Ishikawa (cell line): ENCODE results near the gene TOR1A.

Source experiments
- CEBPB ChIP-seq: IDR thresholded peaks from 2 replicates; pipeline ENCODE4 v1.6.1; 2012
- CREB1 ChIP-seq: IDR thresholded peaks from 2 replicates; pipeline ENCODE4 v1.6.1; 2012; ENCODE audit warnings: low read depth
- EGR1 ChIP-seq: IDR thresholded peaks from 2 replicates; pipeline ENCODE4 v1.6.1; 2012
- EP300 ChIP-seq: IDR thresholded peaks from 2 replicates; pipeline ENCODE4 v1.6.1; 2012; ENCODE audit warnings: borderline replicate concordance
- FOXM1 ChIP-seq: IDR thresholded peaks from 2 replicates; pipeline ENCODE4 v1.6.1; 2012; ENCODE audit warnings: low read depth, borderline replicate concordance
- NFIC ChIP-seq: IDR thresholded peaks from 2 replicates; pipeline ENCODE4 v1.6.1; 2012
- RAD21 ChIP-seq: IDR thresholded peaks from 2 replicates; pipeline ENCODE4 v1.6.1; 2012; ENCODE audit warnings: low read depth
- TAF1 ChIP-seq: IDR thresholded peaks from 2 replicates; pipeline ENCODE4 v1.6.1; 2012; ENCODE audit warnings: low read depth, mild to moderate bottlenecking
- TCF12 ChIP-seq: IDR thresholded peaks from 2 replicates; pipeline ENCODE4 v1.6.1; 2012; ENCODE audit warnings: low read depth
- TEAD4 ChIP-seq: IDR thresholded peaks from 2 replicates; pipeline ENCODE4 v1.6.1; 2012
- YY1 ChIP-seq: IDR thresholded peaks from 2 replicates; pipeline ENCODE4 v1.6.1; 2012; ENCODE audit warnings: low read depth
- ZBTB7A ChIP-seq: IDR thresholded peaks from 2 replicates; pipeline ENCODE4 v1.6.1; 2012; ENCODE audit warnings: low read depth
- TF ChIP-seq, protein P1 (sequence below): IDR thresholded peaks from 2 replicates; pipeline ENCODE4 v1.6.1; 2012
- TF ChIP-seq, protein P2 (sequence below): IDR thresholded peaks from 2 replicates; pipeline ENCODE4 v1.6.1; 2012; ENCODE audit warnings: low read depth, mild to moderate bottlenecking
- TF ChIP-seq, protein P3 (sequence below): IDR thresholded peaks from 2 replicates; pipeline ENCODE4 v1.6.1; 2012

Gene TOR1A

DNA sequence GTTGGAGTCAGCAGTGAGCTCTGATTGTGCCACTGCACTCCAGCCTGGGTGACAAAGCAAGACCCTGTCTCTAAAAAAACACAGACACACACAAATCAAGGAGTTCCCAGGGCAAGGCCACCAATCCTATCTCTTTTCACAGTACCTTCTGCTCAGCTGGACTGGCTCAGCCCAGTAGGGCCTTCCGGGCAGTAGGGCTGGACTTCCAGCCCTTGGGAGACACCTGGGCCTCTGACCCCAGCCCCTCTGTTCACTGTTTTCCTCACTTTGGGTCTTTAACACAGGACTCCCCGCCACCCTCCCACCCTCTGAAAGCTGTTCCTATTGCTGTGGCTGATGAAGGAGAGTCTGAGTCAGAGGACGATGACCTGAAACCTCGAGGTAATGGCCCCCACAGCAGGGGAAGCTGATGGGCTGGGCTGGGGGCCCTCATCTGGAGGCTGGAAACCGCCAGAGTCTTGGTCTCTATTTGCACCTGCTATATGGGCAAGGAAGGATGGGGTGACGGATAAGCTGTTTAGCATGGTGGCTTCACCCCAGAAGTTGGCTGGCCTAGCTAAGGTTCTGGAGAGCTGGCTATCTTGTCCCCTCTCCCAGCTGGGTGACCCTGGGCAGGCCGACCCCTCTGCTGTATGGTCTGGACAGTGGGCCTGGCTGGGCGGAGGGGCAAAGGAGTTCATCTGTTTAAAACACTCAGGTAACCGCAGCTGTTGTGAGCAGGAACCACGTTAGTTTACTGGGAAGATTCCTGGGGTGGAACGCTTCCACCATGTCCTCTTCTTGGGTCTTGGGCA, 36.9 kb upstream of the TOR1A start:
- no peak for TF ChIP-seq ZBTB7A
- TF ChIP-seq CREB1, result no peak
- TF ChIP-seq EGR1, result no peak
- no peak for TF ChIP-seq TAF1
- TF ChIP-seq, protein P1, sequence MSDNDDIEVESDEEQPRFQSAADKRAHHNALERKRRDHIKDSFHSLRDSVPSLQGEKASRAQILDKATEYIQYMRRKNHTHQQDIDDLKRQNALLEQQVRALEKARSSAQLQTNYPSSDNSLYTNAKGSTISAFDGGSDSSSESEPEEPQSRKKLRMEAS, result no peak
- TF ChIP-seq RAD21, result no peak
- no peak for TF ChIP-seq TEAD4
- TF ChIP-seq TCF12, result no peak
- TF ChIP-seq YY1, result no peak
- no peak for TF ChIP-seq EP300
- TF ChIP-seq, protein P2, sequence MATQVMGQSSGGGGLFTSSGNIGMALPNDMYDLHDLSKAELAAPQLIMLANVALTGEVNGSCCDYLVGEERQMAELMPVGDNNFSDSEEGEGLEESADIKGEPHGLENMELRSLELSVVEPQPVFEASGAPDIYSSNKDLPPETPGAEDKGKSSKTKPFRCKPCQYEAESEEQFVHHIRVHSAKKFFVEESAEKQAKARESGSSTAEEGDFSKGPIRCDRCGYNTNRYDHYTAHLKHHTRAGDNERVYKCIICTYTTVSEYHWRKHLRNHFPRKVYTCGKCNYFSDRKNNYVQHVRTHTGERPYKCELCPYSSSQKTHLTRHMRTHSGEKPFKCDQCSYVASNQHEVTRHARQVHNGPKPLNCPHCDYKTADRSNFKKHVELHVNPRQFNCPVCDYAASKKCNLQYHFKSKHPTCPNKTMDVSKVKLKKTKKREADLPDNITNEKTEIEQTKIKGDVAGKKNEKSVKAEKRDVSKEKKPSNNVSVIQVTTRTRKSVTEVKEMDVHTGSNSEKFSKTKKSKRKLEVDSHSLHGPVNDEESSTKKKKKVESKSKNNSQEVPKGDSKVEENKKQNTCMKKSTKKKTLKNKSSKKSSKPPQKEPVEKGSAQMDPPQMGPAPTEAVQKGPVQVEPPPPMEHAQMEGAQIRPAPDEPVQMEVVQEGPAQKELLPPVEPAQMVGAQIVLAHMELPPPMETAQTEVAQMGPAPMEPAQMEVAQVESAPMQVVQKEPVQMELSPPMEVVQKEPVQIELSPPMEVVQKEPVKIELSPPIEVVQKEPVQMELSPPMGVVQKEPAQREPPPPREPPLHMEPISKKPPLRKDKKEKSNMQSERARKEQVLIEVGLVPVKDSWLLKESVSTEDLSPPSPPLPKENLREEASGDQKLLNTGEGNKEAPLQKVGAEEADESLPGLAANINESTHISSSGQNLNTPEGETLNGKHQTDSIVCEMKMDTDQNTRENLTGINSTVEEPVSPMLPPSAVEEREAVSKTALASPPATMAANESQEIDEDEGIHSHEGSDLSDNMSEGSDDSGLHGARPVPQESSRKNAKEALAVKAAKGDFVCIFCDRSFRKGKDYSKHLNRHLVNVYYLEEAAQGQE, result no peak

DNA sequence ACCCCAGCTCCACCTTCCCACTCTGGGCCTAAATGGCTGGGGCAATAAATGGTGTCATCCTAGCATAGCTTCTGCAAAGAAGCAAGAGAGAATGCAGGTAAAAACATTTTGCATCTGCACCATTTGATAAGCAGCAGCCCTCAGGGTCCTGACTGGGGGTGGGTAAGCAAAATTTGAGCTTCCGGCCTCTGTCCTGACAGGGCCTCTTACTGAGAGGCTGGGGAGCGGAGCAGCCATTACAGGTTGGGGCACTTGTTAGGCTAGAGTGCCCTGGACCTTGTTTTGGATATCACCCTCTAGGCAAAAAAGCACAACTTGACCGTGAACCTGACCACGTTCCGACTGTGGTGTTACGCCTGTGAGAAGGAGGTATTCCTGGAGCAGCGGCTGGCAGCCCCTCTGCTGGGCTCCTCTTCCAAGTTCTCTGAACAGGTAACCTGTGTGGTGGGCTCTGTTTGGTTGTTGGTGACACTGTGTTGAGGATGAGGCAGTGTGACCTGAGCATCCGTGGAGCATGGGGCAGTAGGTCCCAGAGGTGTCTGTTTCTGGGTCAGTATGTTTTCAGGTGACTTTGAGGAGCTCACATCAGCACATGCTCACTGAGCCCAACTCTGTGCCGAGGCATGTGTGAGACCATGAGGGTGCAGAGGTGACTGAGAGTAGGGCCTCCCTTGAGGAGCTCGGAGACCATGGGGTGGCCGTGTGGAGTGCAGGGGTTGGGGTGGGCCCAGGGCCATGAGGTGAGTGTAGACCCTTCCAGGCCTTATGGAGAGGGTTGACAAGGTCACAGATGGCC, 34.4 kb upstream of the TOR1A start:
- TF ChIP-seq TEAD4 (no peak), CEBPB (no peak), FOXM1 (no peak), CREB1 (no peak), RAD21 (no peak), ZBTB7A (no peak), NFIC (no peak), EGR1 (no peak), YY1 (no peak), TCF12 (no peak), TAF1 (no peak), EP300 (no peak)
- TF ChIP-seq, protein P2, result no peak
- TF ChIP-seq, protein P1, result no peak
- TF ChIP-seq, protein P3, sequence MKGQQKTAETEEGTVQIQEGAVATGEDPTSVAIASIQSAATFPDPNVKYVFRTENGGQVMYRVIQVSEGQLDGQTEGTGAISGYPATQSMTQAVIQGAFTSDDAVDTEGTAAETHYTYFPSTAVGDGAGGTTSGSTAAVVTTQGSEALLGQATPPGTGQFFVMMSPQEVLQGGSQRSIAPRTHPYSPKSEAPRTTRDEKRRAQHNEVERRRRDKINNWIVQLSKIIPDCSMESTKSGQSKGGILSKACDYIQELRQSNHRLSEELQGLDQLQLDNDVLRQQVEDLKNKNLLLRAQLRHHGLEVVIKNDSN, result no peak

DNA sequence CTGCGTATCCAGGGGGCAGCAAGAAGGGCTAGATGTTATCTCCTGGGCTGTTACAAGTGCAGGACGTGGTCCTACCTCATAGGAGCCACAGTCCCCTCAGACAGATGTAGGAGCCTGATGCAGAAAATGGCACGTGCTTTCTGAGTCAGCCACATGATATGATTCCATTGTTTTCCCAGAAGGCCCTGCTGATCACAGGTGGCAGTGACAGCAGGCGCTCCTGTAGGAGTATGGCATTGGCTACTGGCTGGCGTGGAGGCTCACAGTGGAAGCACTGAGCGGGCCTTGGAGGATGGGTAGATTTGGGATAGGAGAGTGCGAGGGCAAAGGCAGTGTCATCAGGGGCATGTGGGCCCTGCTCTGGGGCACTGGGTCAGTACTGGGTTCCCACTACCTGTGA, 33.3 kb upstream of the TOR1A start:
- no peak for TF ChIP-seq RAD21
- TF ChIP-seq EGR1, result no peak

DNA sequence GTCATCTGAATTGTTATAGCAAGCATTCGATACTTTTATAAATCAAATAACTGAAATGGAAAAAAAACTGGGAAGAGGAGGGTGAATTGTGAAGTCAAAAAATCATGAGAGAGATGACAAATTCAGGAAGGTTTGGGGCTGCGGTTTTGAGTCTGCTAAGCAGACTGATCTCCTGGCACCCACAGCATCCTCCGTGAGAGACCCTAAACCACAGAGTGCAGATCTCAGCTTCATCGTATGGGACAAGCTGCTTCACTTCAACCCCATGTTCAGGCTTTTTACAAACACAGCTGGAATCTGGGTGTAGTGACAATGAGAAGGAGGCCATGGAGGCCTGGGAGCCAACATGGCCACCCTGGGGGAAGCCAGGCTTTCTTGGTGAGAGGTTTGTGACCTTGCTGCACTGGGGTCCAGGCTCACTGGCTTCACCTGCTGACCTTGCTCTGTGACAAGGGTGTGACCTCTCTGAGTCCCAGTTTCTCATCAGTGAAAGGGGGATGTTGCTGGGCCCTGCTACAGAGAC, 30.7 kb upstream of the TOR1A start:
- TF ChIP-seq ZBTB7A (no peak), TEAD4 (no peak)
- TF ChIP-seq, protein P1, result no peak

GRCh38 chr9:129853614-129854013, 29.7 kb upstream of the TOR1A start:
- TF ChIP-seq NFIC (no peak), CEBPB (no peak), EP300 (no peak), EGR1 (no peak), TEAD4 (no peak), YY1 (no peak), RAD21 (no peak), TAF1 (no peak), FOXM1 (no peak), ZBTB7A (no peak), TCF12 (no peak), CREB1 (no peak)
- TF ChIP-seq, protein P3, result no peak
- TF ChIP-seq, protein P1, result no peak
